HCT116 (cell line): ENCODE data around the gene KLF16. TPM values are rescaled to one million over a fixed set of nuclear protein-coding genes. Genes with fewer than 3 reads are reported as not detected.

Experiments used
- ATAC-seq: fragments of 200-7000 bp; cut with Tn5 transposase; 2 replicates; pipeline ENCODE4 v1.9.1; 2020; ENCODE audit warnings: mild to moderate bottlenecking, moderate library complexity
- BruUV-seq: library from RNA; stranded (reverse); fragments of 400-500 nt; replicated peaks from 2 replicates; lab custom pipeline; 2021; lab: Mats Ljungman, UMichigan
- CTCF ChIA-PET: fragments of 300-600 bp; sonication (Branson Sonifier 250); formaldehyde crosslinking; loops from one replicate; lab custom pipeline; 2021; ENCODE audit warnings: antibody characterized with exemption; lab: Charles Lee
- POLR2A ChIA-PET: fragments of 300-600, 350-600 bp; sonication (Branson Sonifier 250); formaldehyde crosslinking; loops from one replicate; lab custom pipeline; 2021; ENCODE audit warnings: antibody characterized with exemption; lab: Charles Lee
- RAD21 ChIA-PET, 2 experiments: fragments of 300-600 bp; sonication (Branson Sonifier 250); formaldehyde crosslinking; loops; one replicate each; lab custom pipeline; 2023; ENCODE audit warnings: low total read pairs in 2 of 2; ENCODE audit not compliant: uncharacterized antibody in 2 of 2, unreplicated experiment in 2 of 2, low non-redundant PET in 1 of 2; lab: Charles Lee
- DNase-seq: peaks from one replicate; pipeline ENCODE4 v3.0.0-alpha.2; 2010; ENCODE audit warnings: low read depth, low spot score
- H2AFZ ChIP-seq: fragments of 200-600 bp; shearing (Covaris generic), sonication (generic); 2 replicates; pipeline ENCODE4 v1.6.1; 2017; ENCODE audit warnings: low read depth, mixed run types, mixed read lengths, antibody characterized with exemption, low read length; ENCODE audit not compliant: poor library complexity, severe bottlenecking
- H3K27ac ChIP-seq: 2 replicates; pipeline ENCODE4 v1.5.1; 2012; ENCODE audit warnings: low read depth, low read length
- H3K27me3 ChIP-seq: fragments of 200-600 bp; sonication (generic); 2 replicates; pipeline ENCODE4 v1.6.1; 2016; ENCODE audit warnings: mixed run types, low read length, mixed read lengths; ENCODE audit not compliant: insufficient read depth
- H3K36me3 ChIP-seq, 2 experiments: fragments of 200-500 bp in 1 of 2; fragments of 200-600 bp in 1 of 2; sonication (Bioruptor generic) in 1 of 2; sonication (generic) in 1 of 2; 2 replicates each; pipeline versions ENCODE4 v1.5.1 to v1.6.1; 2014 to 2016; ENCODE audit warnings: low read length in 2 of 2, inconsistent platforms in 1 of 2, mixed read lengths in 1 of 2, mixed run types in 1 of 2; ENCODE audit not compliant: insufficient read depth in 2 of 2, control insufficient read depth in 1 of 2
- H3K4me1 ChIP-seq, 2 experiments: fragments of 200-600 bp in 1 of 2; sonication (generic) in 1 of 2; 2 replicates each; pipeline versions ENCODE4 v1.5.1 to v1.6.1; 2012 to 2017; ENCODE audit warnings: low read length in 2 of 2, inconsistent platforms in 1 of 2, mild to moderate bottlenecking in 1 of 2, mixed read lengths in 1 of 2, mixed run types in 1 of 2, moderate library complexity in 1 of 2; ENCODE audit not compliant: insufficient read depth in 2 of 2, control insufficient read depth in 1 of 2
- H3K4me2 ChIP-seq: fragments of 200-600 bp; sonication (generic); 2 replicates; pipeline ENCODE4 v1.6.1; 2017; ENCODE audit warnings: mixed run types, low read length, mixed read lengths
- H3K4me3 ChIP-seq, 2 experiments: fragments of 200-600 bp in 1 of 2; sonication (generic) in 1 of 2; replicated peaks in 1 of 2; 2 replicates each; pipeline ENCODE4 v1.5.1; 2011 to 2016; ENCODE audit warnings: low read length in 2 of 2, control low read depth in 1 of 2, low read depth in 1 of 2, mild to moderate bottlenecking in 1 of 2, mixed read lengths in 1 of 2, mixed run types in 1 of 2
- H3K79me2 ChIP-seq: fragments of 200-600 bp; sonication (generic); 2 replicates; pipeline ENCODE4 v1.6.1; 2017; ENCODE audit warnings: mild to moderate bottlenecking, mixed run types, low read length, moderate library complexity, mixed read lengths; ENCODE audit not compliant: insufficient read depth
- H3K9ac ChIP-seq: fragments of 200-600 bp; sonication (generic); 2 replicates; pipeline ENCODE4 v1.6.1; 2016; ENCODE audit warnings: low read length, mixed read lengths
- H3K9me2 ChIP-seq: fragments of 200-600 bp; sonication (generic), shearing (Covaris generic); 2 replicates; pipeline ENCODE4 v1.6.1; 2017; ENCODE audit warnings: mixed run types, mild to moderate bottlenecking, moderate library complexity; ENCODE audit not compliant: insufficient read depth
- H3K9me3 ChIP-seq, 2 experiments: fragments of 200-500 bp in 1 of 2; fragments of 200-600 bp in 1 of 2; sonication (Bioruptor generic) in 1 of 2; sonication (generic) in 1 of 2; 2 replicates each; pipeline ENCODE4 v1.6.1; 2014 to 2017; ENCODE audit warnings: low read length in 2 of 2, mixed read lengths in 2 of 2, inconsistent platforms in 1 of 2, low read depth in 1 of 2, mild to moderate bottlenecking in 1 of 2, mixed run types in 1 of 2, moderate library complexity in 1 of 2; ENCODE audit not compliant: control insufficient read depth in 1 of 2, insufficient read depth in 1 of 2
- H4K20me1 ChIP-seq: fragments of 200-600 bp; sonication (generic), shearing (Covaris generic); 2 replicates; pipeline ENCODE4 v1.6.1; 2017; ENCODE audit warnings: mixed run types, mild to moderate bottlenecking, moderate library complexity; ENCODE audit not compliant: insufficient read depth
- CEBPB ChIP-seq: IDR thresholded peaks from 2 replicates; pipeline ENCODE4 v1.6.1; 2012; ENCODE audit warnings: low read depth
- EGR1 ChIP-seq: IDR thresholded peaks from 2 replicates; pipeline ENCODE4 v1.6.1; 2012; ENCODE audit warnings: low read depth
- ELF1 ChIP-seq: IDR thresholded peaks from 2 replicates; pipeline ENCODE4 v1.6.1; 2012; ENCODE audit warnings: low read depth, borderline replicate concordance
- EZH2phosphoT487 ChIP-seq: fragments of 200-600 bp; IDR thresholded peaks from 2 replicates; pipeline ENCODE4 v1.6.1; 2018; ENCODE audit warnings: antibody characterized with exemption, borderline replicate concordance
- JUND ChIP-seq: IDR thresholded peaks from 2 replicates; pipeline ENCODE4 v1.6.1; 2012
- POLR2A ChIP-seq: IDR thresholded peaks from 2 replicates; pipeline ENCODE4 v1.7.0; 2011; ENCODE audit warnings: borderline replicate concordance; ENCODE audit not compliant: insufficient read depth, insufficient read length; ENCODE audit errors: extremely low read depth
- POLR2AphosphoS5 ChIP-seq: IDR thresholded peaks from 2 replicates; pipeline ENCODE4 v1.6.1; 2011; ENCODE audit warnings: mild to moderate bottlenecking, low read depth, low read length, moderate library complexity
- RAD21 ChIP-seq: IDR thresholded peaks from 2 replicates; pipeline ENCODE4 v1.6.1; 2012; ENCODE audit warnings: low read depth, mild to moderate bottlenecking
- SIN3A ChIP-seq: IDR thresholded peaks from 2 replicates; pipeline ENCODE4 v1.6.1; 2012; ENCODE audit warnings: low read depth
- SP1 ChIP-seq: IDR thresholded peaks from 2 replicates; pipeline ENCODE4 v1.6.1; 2012; ENCODE audit warnings: low read depth
- SRF ChIP-seq: IDR thresholded peaks from 2 replicates; pipeline ENCODE4 v1.6.1; 2012; ENCODE audit warnings: low read depth
- YY1 ChIP-seq: IDR thresholded peaks from 2 replicates; pipeline ENCODE4 v1.6.1; 2011; ENCODE audit warnings: low read length, low read depth, moderate library complexity, mild to moderate bottlenecking; ENCODE audit not compliant: insufficient replicate concordance; ENCODE audit errors: extremely low read depth
- ZFX ChIP-seq: fragments of 450-650 bp; IDR thresholded peaks from 2 replicates; pipeline ENCODE4 v1.6.1; 2017
- ZNF274 ChIP-seq: fragments of 200-500 bp; sonication (Bioruptor generic); IDR thresholded peaks from 2 replicates; pipeline ENCODE4 v1.6.1; 2014; ENCODE audit warnings: mild to moderate bottlenecking, low read depth, low read length, inconsistent platforms
- intact Hi-C: fragments of 100-400 bp; cut with micrococcal nuclease; formaldehyde crosslinking; loops from 2 replicates; pipeline ENCODE4 v1.10.0; 2022
- total RNA-seq: library from RNA; stranded (reverse); gene quantifications from one replicate; pipeline ENCODE4 v1.2.1, GENCODE V29; 2021; ENCODE audit not compliant: unreplicated experiment
- TF ChIP-seq, protein P1 (sequence below): IDR thresholded peaks from 2 replicates; pipeline ENCODE4 v1.6.1; 2011; ENCODE audit warnings: mild to moderate bottlenecking, low read length, moderate library complexity; ENCODE audit not compliant: insufficient replicate concordance; ENCODE audit errors: extremely low read depth
- TF ChIP-seq, protein P2 (sequence below): IDR thresholded peaks from 2 replicates; pipeline ENCODE4 v1.6.1; 2012; ENCODE audit warnings: low read depth
- TF ChIP-seq, protein P3 (sequence below): IDR thresholded peaks from 2 replicates; pipeline ENCODE4 v1.6.1; 2012
- TF ChIP-seq, protein P4 (sequence below): IDR thresholded peaks from 2 replicates; pipeline ENCODE4 v1.6.1; 2012

KLF16 gene
- total RNA-seq, 1 experiment from 2014 or later: 64.3 TPM

DNA sequence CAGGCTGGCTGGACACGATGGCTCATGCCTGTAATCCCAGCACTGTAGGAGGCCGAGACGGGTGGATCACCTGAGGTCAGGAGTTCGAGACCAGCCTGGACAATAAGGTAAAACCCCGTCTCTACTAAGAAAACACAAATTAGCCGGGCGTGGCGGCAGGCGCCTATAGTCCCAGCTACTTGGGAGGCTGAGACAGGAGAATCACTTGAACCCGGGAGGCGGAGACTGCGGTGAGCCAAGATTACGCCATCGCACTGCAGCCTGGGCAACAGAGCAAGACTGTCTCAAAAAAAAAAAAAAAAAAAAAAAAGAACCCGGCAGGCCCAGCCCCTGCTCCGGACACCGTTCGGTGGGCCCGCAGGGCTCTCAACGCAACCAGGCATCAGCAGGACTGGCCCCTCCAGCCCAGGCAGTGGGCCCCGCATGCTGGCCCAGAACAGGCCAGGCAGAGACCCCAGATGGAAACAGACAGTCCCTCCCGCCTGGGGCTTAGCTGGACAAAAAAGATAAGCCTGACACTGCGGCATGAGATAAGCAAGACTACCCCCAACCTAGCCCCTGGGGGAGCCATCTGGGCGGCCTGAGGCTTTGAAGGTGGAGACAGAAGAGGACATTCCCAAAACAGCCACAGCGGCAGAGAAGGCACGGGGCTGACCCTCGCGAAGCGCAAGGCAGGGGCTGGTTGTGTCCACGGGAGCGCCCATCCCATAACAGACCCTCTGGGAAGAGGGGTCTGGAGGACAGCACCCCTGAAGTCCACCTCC is 26.7 kb downstream of the KLF16 start:
- peaks cover 17% of the 10 kb centered on the region; the same call in 1 of the 2 replicates for H4K20me1 ChIP-seq
- ChIA-PET POLR2A (no interaction called here), RAD21 (no interaction called here), CTCF (interaction anchor here (0.8 to 3.0 kb wide), 5 partner anchors 10 to 249 kb away, joined by 3 to 33 read pairs (median 4); partner anchors contain the start of gene MBD3)
- no peak overlapping the region; the same call in 1 of the 2 replicates for H3K27ac ChIP-seq
- ATAC-seq (no peak), DNase-seq (no peak)
- H3K9me3 ChIP-seq: no peaks in the 10 kb centered on the region
- H3K4me3 ChIP-seq: no peak overlapping the region
- H2AFZ ChIP-seq: no peak overlapping the region
- H3K27me3 ChIP-seq: no peaks in the 10 kb centered on the region
- intact Hi-C loops: no loop called here
- H3K36me3 ChIP-seq: peaks cover 0 to 5% of the 10 kb centered on the region in 2 experiments; a peak in 1 of 4 replicates
- no peak overlapping the region for H3K4me2 ChIP-seq
- peaks cover 9 to 23% of the 10 kb centered on the region in 2 experiments; a peak in 3 of 4 replicates for H3K4me1 ChIP-seq
- BruUV-seq: no TSS peak
- H3K9ac ChIP-seq: no peak overlapping the region
- peaks cover 89% of the 10 kb centered on the region for H3K79me2 ChIP-seq
- H3K9me2 ChIP-seq: no peaks in the 10 kb centered on the region
- no peak for TF ChIP-seq ZFX
- TF ChIP-seq ZNF274: no peak
- no peak for TF ChIP-seq SRF
- no peak for TF ChIP-seq SIN3A
- TF ChIP-seq POLR2A: no peak
- TF ChIP-seq, protein P1, sequence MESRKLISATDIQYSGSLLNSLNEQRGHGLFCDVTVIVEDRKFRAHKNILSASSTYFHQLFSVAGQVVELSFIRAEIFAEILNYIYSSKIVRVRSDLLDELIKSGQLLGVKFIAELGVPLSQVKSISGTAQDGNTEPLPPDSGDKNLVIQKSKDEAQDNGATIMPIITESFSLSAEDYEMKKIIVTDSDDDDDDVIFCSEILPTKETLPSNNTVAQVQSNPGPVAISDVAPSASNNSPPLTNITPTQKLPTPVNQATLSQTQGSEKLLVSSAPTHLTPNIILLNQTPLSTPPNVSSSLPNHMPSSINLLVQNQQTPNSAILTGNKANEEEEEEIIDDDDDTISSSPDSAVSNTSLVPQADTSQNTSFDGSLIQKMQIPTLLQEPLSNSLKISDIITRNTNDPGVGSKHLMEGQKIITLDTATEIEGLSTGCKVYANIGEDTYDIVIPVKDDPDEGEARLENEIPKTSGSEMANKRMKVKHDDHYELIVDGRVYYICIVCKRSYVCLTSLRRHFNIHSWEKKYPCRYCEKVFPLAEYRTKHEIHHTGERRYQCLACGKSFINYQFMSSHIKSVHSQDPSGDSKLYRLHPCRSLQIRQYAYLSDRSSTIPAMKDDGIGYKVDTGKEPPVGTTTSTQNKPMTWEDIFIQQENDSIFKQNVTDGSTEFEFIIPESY: no peak
- no peak for TF ChIP-seq SP1
- TF ChIP-seq EZH2phosphoT487: no peak
- TF ChIP-seq YY1: no peak
- no peak for TF ChIP-seq ELF1
- TF ChIP-seq, protein P2, sequence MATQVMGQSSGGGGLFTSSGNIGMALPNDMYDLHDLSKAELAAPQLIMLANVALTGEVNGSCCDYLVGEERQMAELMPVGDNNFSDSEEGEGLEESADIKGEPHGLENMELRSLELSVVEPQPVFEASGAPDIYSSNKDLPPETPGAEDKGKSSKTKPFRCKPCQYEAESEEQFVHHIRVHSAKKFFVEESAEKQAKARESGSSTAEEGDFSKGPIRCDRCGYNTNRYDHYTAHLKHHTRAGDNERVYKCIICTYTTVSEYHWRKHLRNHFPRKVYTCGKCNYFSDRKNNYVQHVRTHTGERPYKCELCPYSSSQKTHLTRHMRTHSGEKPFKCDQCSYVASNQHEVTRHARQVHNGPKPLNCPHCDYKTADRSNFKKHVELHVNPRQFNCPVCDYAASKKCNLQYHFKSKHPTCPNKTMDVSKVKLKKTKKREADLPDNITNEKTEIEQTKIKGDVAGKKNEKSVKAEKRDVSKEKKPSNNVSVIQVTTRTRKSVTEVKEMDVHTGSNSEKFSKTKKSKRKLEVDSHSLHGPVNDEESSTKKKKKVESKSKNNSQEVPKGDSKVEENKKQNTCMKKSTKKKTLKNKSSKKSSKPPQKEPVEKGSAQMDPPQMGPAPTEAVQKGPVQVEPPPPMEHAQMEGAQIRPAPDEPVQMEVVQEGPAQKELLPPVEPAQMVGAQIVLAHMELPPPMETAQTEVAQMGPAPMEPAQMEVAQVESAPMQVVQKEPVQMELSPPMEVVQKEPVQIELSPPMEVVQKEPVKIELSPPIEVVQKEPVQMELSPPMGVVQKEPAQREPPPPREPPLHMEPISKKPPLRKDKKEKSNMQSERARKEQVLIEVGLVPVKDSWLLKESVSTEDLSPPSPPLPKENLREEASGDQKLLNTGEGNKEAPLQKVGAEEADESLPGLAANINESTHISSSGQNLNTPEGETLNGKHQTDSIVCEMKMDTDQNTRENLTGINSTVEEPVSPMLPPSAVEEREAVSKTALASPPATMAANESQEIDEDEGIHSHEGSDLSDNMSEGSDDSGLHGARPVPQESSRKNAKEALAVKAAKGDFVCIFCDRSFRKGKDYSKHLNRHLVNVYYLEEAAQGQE: no peak
- TF ChIP-seq JUND: no peak
- TF ChIP-seq, protein P3, sequence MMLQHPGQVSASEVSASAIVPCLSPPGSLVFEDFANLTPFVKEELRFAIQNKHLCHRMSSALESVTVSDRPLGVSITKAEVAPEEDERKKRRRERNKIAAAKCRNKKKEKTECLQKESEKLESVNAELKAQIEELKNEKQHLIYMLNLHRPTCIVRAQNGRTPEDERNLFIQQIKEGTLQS: no peak
- TF ChIP-seq, protein P4, sequence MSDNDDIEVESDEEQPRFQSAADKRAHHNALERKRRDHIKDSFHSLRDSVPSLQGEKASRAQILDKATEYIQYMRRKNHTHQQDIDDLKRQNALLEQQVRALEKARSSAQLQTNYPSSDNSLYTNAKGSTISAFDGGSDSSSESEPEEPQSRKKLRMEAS: no peak
- no peak for TF ChIP-seq POLR2AphosphoS5
- no peak for TF ChIP-seq RAD21
- TF ChIP-seq CEBPB: no peak
- TF ChIP-seq EGR1: no peak
- TF ChIP-seq, all 23 proteins: peak for 0
